BE2C (cell line): ENCODE data around the gene UNG.

Experiments used
- DNase-seq: peaks from one replicate; pipeline ENCODE4 v3.0.0-alpha.2; 2020
- H3K27me3 ChIP-seq: fragments of 250-450 bp; sonication (Bioruptor Pico); 2 replicates; pipeline ENCODE4 v1.5.1; 2020; ENCODE audit warnings: mild to moderate bottlenecking
- H3K36me3 ChIP-seq: fragments of 250-450 bp; sonication (Bioruptor Pico); 2 replicates; pipeline ENCODE4 v1.5.1; 2020; ENCODE audit warnings: mild to moderate bottlenecking
- H3K4me1 ChIP-seq: fragments of 250-450 bp; sonication (Bioruptor Pico); 2 replicates; pipeline ENCODE4 v1.5.1; 2020
- H3K4me3 ChIP-seq: 2 replicates; pipeline ENCODE4 v1.5.1; 2011; ENCODE audit warnings: low read depth, low read length
- H3K9me3 ChIP-seq: fragments of 250-450 bp; sonication (Bioruptor Pico); 2 replicates; pipeline ENCODE4 v1.5.1; 2020
- TF ChIP-seq, protein P1 (sequence below): IDR thresholded peaks from 2 replicates; pipeline ENCODE4 v1.5.1; 2012; ENCODE audit warnings: mild to moderate bottlenecking, low read depth, low read length

UNG gene

DNA sequence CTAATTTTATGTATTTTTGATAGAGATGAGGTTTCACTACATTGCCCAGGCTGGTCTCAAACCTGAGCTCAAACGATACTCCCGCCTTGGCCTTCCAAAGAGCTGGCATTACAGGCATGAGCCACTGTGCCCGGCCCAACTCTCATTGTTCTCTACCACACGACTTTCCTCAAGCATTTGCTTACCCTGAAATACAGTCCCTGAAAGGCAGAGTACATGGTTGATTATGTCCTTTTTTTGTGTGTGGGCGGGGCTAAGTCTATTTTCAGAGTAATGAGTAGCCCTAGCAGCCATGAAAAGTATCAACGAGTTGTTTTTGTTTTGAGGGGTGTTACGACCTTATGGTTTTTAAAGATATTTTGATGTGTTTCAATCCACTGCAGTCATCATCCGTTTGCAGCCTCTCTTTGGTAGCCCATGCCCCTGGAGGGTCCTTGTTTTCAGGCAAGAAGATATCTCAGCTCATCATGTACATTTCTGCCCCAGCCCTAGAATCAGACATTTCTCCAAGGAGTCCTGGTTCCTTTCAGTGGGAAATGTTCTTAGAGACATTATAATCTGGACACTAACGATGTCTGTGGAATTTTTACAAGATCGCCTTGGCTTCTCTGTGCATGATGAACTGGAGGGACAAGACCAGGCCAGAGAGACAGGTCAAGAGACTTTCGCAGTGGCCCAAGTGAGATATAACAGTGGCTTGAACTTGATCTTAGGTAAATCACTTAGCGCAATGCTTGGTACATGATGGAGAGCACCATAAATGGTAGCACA, 27.7 kb downstream of the UNG start:
- DNase-seq = no peak
- TF ChIP-seq, protein P1, sequence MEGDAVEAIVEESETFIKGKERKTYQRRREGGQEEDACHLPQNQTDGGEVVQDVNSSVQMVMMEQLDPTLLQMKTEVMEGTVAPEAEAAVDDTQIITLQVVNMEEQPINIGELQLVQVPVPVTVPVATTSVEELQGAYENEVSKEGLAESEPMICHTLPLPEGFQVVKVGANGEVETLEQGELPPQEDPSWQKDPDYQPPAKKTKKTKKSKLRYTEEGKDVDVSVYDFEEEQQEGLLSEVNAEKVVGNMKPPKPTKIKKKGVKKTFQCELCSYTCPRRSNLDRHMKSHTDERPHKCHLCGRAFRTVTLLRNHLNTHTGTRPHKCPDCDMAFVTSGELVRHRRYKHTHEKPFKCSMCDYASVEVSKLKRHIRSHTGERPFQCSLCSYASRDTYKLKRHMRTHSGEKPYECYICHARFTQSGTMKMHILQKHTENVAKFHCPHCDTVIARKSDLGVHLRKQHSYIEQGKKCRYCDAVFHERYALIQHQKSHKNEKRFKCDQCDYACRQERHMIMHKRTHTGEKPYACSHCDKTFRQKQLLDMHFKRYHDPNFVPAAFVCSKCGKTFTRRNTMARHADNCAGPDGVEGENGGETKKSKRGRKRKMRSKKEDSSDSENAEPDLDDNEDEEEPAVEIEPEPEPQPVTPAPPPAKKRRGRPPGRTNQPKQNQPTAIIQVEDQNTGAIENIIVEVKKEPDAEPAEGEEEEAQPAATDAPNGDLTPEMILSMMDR = no peak
- no peaks in the 10 kb centered on the region for H3K4me1 ChIP-seq

GRCh38 chr12:109125791-109126190, 28.4 kb downstream of the UNG start:
- DNase-seq = no peak
- Histone ChIP-seq H3K27me3 (no peaks in the 10 kb centered on the region), H3K36me3 (no peaks in the 10 kb centered on the region), H3K4me3 (no peak overlapping the region), H3K9me3 (no peaks in the 10 kb centered on the region), H3K4me1 (no peaks in the 10 kb centered on the region)
- TF ChIP-seq, protein P1 = no peak

More for the DNA sequence above, 27.7 kb downstream of the UNG start:
- Histone ChIP-seq H3K27me3 (no peaks in the 10 kb centered on the region), H3K4me3 (no peak overlapping the region), H3K36me3 (no peaks in the 10 kb centered on the region), H3K9me3 (no peaks in the 10 kb centered on the region)

GRCh38 chr12:109126784-109127183, 29.4 kb downstream of the UNG start:
- no peak overlapping the region for H3K4me3 ChIP-seq
- TF ChIP-seq, protein P1 = no peak
- H3K36me3 ChIP-seq = no peaks in the 10 kb centered on the region
- no peaks in the 10 kb centered on the region for H3K4me1 ChIP-seq
- no peak for DNase-seq
- H3K27me3 ChIP-seq = no peaks in the 10 kb centered on the region
- H3K9me3 ChIP-seq = no peaks in the 10 kb centered on the region

DNA sequence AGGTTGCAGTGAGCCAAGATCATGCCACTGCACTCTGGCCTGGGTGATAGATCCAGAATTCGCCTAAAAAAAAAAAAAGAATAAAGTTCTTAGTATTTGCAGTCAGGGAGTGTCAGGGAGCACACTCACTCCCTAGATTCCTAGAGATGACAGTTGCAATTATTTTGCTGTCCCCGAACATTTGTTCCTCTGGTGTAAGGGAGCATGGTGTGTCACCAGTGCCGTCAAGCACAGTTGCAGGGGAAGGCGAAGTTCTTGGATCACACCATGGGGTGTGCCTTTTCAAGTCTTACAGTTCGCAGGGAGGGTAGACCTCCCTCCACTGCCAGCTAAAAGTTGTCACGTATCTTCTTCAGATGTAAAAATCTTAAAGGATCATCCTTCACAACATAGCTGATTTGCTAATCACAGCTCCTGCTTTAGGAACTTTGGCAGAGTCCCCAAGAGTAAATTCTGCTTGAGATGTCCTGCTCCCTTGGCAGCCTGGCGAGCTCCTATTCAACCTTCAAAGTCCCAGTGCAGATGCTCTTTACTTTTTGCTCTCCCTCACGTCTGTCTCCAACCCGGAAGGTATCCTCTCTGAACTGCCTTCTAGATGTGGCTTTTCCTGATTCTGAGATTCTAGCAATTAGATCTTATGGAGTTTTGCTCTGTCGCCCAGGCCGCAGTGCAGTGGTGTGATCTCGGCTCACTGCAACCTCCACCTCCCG, 30.3 kb downstream of the UNG start:
- TF ChIP-seq, protein P1 = no peak
- no peaks in the 10 kb centered on the region for H3K36me3 ChIP-seq
- no peaks in the 10 kb centered on the region for H3K27me3 ChIP-seq
- DNase-seq = no peak
- no peaks in the 10 kb centered on the region for H3K4me1 ChIP-seq
- no peaks in the 10 kb centered on the region for H3K9me3 ChIP-seq
- H3K4me3 ChIP-seq = no peak overlapping the region

- no peak for DNase-seq
- no peaks in the 10 kb centered on the region for H3K4me1 ChIP-seq
- H3K36me3 ChIP-seq = no peaks in the 10 kb centered on the region
- no peaks in the 10 kb centered on the region for H3K27me3 ChIP-seq
- no peak overlapping the region for H3K4me3 ChIP-seq
- H3K9me3 ChIP-seq = no peaks in the 10 kb centered on the region
- TF ChIP-seq, protein P1 = no peak
Measured at GRCh38 chr12:109130297-109131153, 33.1 kb downstream of the UNG start.
